GM12873 (cell line): ENCODE data around the gene ITPR1.

Experiments used
- TF ChIP-seq, protein P1 (sequence below): IDR thresholded peaks from 2 replicates; pipeline ENCODE4 v1.5.1; 2012; ENCODE audit warnings: low read depth, mild to moderate bottlenecking, moderate library complexity, low read length, control low read depth; ENCODE audit not compliant: insufficient read depth; ENCODE audit errors: missing control alignments

ITPR1 gene

DNA sequence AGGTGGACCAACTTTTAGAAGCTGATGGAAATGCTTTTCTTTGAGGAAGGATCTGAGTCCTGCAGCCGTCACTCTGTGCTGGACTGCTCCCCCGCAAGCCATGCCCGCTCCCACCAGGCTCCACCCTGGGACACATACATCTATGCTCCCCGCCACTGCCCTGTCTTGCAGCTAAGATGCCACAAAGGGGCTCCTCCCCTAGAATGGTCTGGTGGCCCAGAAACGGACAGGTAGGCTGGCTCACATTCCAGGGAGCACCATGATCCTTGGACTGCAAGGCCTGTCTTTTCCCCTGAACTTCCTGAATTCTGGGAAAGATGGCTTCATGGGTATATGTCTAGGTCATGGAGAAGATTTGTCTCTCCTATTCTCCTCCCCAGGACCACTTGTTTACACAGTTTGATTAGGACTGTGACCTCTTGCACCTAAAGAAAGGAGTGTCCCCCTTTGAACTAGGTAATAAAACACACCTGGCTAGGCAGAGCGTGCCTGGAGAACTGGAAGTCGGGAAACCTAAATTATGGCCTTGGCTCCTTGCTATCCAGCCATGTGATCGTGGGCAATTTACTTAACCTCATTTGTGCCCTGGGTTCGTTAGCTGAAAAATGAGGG is 265.2 kb downstream of the ITPR1 start:
- TF ChIP-seq, protein P1, sequence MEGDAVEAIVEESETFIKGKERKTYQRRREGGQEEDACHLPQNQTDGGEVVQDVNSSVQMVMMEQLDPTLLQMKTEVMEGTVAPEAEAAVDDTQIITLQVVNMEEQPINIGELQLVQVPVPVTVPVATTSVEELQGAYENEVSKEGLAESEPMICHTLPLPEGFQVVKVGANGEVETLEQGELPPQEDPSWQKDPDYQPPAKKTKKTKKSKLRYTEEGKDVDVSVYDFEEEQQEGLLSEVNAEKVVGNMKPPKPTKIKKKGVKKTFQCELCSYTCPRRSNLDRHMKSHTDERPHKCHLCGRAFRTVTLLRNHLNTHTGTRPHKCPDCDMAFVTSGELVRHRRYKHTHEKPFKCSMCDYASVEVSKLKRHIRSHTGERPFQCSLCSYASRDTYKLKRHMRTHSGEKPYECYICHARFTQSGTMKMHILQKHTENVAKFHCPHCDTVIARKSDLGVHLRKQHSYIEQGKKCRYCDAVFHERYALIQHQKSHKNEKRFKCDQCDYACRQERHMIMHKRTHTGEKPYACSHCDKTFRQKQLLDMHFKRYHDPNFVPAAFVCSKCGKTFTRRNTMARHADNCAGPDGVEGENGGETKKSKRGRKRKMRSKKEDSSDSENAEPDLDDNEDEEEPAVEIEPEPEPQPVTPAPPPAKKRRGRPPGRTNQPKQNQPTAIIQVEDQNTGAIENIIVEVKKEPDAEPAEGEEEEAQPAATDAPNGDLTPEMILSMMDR, result no peak

DNA sequence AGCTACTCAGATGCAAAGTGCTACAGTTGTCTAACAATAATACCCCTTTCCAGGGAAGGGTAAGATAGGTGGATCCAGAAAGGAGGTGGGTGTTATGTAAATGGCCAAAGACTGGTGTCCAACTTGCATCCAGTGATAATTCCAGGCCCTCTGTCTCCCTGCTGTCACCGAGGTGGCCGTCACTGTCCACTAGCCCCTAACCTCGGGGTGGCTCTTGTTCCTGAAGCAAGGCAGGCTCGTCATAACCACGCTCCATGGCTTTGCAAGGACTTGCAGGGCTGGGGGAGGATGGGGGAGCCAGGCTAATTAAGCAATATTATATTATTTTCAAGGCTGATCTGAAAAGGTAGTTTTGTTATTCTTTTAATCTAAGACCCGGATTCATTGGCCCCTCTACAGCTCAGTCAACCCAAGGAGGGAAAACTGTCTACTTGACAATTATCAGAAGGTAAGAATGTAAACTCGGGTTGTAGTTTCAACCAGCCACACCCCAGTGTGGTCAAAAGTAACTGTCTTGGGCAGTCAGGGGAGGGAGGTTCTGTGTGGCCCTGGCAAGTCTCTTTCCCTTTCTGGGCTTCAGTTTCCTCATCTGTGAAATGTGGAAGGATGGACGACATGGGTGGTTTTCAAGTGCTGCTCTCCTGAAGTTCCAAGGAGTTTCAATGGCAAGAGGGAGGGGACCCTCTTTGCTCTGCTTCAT is 266.0 kb downstream of the ITPR1 start:
- TF ChIP-seq, protein P1, result no peak

DNA sequence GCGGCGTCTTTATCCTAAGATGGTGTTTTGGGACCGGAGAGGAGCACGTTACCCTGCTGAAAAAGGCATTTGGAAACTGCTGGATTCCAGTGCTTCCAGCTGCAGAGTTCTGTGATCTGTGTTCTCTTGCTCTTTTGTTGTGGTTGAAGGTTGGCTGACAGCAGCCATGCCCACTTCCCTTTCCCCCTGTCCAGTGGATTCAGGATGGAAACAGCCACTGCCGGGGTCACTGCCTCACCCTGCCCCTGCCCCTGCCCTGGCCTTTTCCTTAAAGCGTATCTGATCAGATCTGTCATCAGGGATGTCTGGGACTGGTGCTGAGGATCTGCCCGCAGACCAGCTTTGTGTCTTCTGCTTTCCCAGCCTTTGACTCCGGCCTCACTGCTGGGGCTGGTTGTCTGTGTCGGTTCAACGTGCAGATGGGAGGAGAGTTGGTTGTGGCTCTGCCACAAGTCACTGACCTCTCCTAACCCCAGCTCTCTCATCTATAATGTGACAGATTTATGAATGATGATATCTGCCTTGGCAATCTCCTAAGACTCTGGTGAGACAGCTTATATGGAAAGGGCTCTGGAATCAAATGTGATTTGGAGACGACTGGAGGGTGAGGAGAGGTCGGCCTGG is 266.7 kb downstream of the ITPR1 start:
- TF ChIP-seq, protein P1, result no peak

DNA sequence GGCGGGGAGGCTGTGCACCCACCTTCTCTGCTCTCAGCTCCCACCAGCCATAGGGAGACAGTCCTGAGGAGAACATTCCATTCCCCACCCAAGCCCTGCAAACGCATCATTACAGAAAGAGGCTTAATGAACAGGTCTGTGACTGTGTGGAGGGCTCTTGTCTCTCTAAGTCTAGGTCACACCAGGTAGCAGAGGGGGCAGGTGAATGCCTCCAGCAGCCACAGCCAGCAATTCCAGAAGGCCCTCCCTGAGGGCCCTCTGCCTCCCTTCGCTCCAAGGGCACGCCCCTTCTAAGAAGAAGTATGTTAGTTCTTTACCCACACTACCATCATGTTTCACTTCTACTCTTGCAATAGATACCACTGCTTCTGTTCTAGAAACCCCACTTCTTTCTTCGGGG is 268.6 kb downstream of the ITPR1 start:
- TF ChIP-seq, protein P1, result no peak

DNA sequence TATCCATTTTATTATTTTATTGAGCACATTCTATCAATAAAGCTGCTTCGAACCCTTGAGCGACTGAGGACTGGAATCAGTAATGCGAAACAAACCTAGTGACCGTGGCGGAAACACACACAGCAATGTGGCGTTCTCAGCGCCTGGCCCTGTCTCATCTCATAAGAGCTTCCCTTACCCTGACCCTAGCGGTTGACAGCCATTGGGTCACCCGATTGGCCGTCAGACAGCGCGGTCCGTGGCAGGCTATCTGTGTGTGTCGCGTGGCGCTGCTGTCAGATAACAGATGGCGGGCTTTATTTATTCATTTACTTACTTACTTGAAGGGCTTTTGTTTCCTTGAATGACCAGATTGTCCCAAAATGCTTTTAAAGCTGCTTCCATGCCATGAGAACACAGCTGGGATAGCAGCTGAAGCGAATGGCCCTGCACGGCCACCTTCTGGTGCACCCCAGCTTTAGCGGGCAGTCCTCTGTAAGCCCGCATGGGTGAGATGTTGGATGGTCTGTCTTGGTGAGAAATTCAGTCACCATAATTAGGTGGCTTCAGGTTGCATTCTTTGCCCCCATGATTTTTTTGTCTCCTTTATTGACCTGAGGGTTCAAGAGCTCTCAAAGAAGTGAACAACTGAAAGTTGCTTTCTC is 270.6 kb downstream of the ITPR1 start:
- TF ChIP-seq, protein P1, result no peak

DNA sequence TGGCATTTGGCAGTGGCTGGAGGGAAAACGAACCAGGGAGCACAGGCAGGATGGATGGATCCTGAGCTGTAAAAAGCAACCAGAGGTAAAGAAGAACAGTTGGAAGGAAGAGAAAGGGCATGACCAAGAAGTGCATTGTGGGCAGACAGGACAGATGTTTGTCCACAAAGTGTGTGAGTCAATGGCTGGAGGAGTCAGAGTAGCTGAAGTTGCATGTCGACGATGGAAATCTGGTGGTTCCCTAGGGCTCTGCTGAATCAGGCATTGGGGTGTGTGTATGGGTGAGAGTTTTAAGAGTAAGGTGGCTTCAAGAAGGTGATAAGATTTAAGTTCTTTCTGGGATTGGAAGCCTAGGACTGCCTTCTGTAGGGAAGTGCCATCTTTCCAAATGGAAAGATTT is 272.1 kb downstream of the ITPR1 start:
- TF ChIP-seq, protein P1, result no peak

DNA sequence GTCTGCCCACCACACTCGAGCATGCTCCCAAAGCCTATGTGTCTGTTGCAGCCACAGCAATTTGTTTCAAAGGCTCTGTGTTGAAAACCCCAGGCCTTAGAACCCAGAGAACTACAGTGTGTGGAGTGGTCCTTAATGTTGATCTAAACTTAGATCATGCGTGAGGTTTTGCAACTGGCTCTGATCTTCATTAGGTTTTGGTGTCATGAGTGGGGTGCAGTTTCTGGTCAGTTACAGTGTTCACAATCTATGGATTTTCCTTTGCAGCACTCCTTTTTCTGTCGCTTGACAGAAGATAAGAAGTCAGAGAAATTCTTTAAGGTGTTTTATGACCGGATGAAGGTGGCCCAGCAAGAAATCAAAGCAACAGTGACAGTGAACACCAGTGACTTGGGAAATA is 273.1 kb downstream of the ITPR1 start:
- TF ChIP-seq, protein P1, result no peak
